K562 (cell line): ENCODE results near the gene C19orf85.

Experiments
- CTCF ChIP-seq, 3 experiments: IDR thresholded peaks in 2 of 3; conservative IDR thresholded peaks in 1 of 3; 2 replicates each; pipeline ENCODE4 v1.5.1; 2011 to 2012; ENCODE audit warnings: low read length in 3 of 3, mild to moderate bottlenecking in 3 of 3, control low read depth in 2 of 3, improper control_type of control experiment in 1 of 3, inconsistent platforms in 1 of 3, low read depth in 1 of 3, mixed read lengths in 1 of 3, moderate library complexity in 1 of 3; ENCODE audit not compliant: insufficient read depth in 2 of 3
- CUX1 ChIP-seq: fragments of 200-800 bp; sonication (Bioruptor generic); IDR thresholded peaks from 2 replicates; pipeline ENCODE4 v1.6.1; 2016; ENCODE audit warnings: missing genetic modification characterization, missing compliant biosample characterization
- EGR1 ChIP-seq: fragments of 450-650 bp; conservative IDR thresholded peaks from 2 replicates; pipeline ENCODE4 v1.6.1; 2017; ENCODE audit warnings: mild to moderate bottlenecking
- EP300 ChIP-seq: IDR thresholded peaks from 2 replicates; pipeline ENCODE4 v1.6.1; 2012; ENCODE audit warnings: low read length, improper control_type of control experiment
- FOXP1 ChIP-seq: sonication (generic); formaldehyde crosslinking; IDR thresholded peaks from 2 replicates; pipeline ENCODE4 v1.8.0; 2022; ENCODE audit warnings: mild to moderate bottlenecking, missing genetic modification reagents
- MECOM ChIP-seq: fragments of 250-450 bp; sonication (Bioruptor Pico); IDR thresholded peaks from 2 replicates; pipeline ENCODE4 v1.8.0; 2022; ENCODE audit warnings: inconsistent platforms
- POLR2A ChIP-seq: fragments of 450-650 bp; conservative IDR thresholded peaks from 2 replicates; pipeline ENCODE4 v1.6.1; 2016
- REST ChIP-seq, 2 experiments: fragments of 450-650 bp; formaldehyde crosslinking in 1 of 2; IDR thresholded peaks; 2 replicates each; pipeline versions ENCODE4 v1.4.0 to v1.6.1; 2014 to 2020; ENCODE audit warnings: mild to moderate bottlenecking in 2 of 2, borderline replicate concordance in 1 of 2, low read depth in 1 of 2
- SAP30 ChIP-seq: fragments of 200-600 bp; sonication (generic); IDR thresholded peaks from 2 replicates; pipeline ENCODE4 v1.6.1; 2012; ENCODE audit warnings: borderline replicate concordance, low read depth, mild to moderate bottlenecking, moderate library complexity, low read length, control low read depth, inconsistent platforms; ENCODE audit not compliant: insufficient read depth, poor library complexity, severe bottlenecking
- SRF ChIP-seq, 2 experiments: fragments of 250-450, 450-650 bp in 1 of 2; sonication (Bioruptor Pico) in 1 of 2; sonication (generic) in 1 of 2; formaldehyde crosslinking; IDR thresholded peaks; 2 replicates each; pipeline versions ENCODE4 v1.5.0 to v1.5.1; 2020 to 2022; ENCODE audit warnings: mild to moderate bottlenecking in 1 of 2, missing genetic modification reagents in 1 of 2
- TCFL5 ChIP-seq: fragments of 250-450 bp; sonication (Bioruptor Pico); conservative IDR thresholded peaks from 2 replicates; pipeline ENCODE4 v1.6.1; 2021; ENCODE audit warnings: mild to moderate bottlenecking, moderate library complexity, matching md5 sums
- ZNF174 ChIP-seq: fragments of 250-450 bp; sonication (Bioruptor Pico); IDR thresholded peaks from 2 replicates; pipeline ENCODE4 v1.4.0; 2020; ENCODE audit warnings: mild to moderate bottlenecking

- TF ChIP-seq REST (IDR thresholded peaks at IDR 0.05; ENCODE audit: borderline replicate concordance): no peak
- no peak for TF ChIP-seq REST (CRISPR knock-in tag; IDR thresholded peaks at IDR 0.05; ENCODE audit: low read depth)
- no peak for TF ChIP-seq ZNF174
- TF ChIP-seq CTCF (IDR thresholded peaks at IDR 0.05 in 2 of 3, conservative IDR thresholded peaks at IDR 0.05 in 1 of 3; ENCODE audit: insufficient read depth in 2 of 3, low read depth in 1 of 3, low read length in 3 of 3): no peak
- no peak for TF ChIP-seq SRF (CRISPR knock-in tag; IDR thresholded peaks at IDR 0.05)
- no peak for TF ChIP-seq SAP30
- no peak for TF ChIP-seq CUX1
- no peak for TF ChIP-seq MECOM (CRISPR knock-in tag)
- no peak for TF ChIP-seq FOXP1
- no peak for TF ChIP-seq EGR1
- TF ChIP-seq POLR2A: no peak
- no peak for TF ChIP-seq EP300
- no peak for TF ChIP-seq TCFL5 (CRISPR knock-in tag)
These were observed 35.9 kb upstream of the C19orf85 start for GRCh38 chr19:55500368-55500952.
